H54 (cell line): ENCODE results near the gene TMC6.

Experiments
- DNase-seq: peaks from one replicate; pipeline ENCODE4 v3.0.0; 2011; ENCODE audit warnings: low spot score, mixed read lengths; ENCODE audit not compliant: insufficient read length
- FAIRE-seq: peaks from 3 replicates; lab custom pipeline; 2011; peaks lifted over from hg19 to GRCh38; lab: Jason Lieb, UNC
- POLR2A ChIP-seq: IDR thresholded peaks from 2 replicates; pipeline ENCODE4 v1.6.1; 2011; ENCODE audit warnings: low read depth, mild to moderate bottlenecking, low read length

Gene TMC6

DNA sequence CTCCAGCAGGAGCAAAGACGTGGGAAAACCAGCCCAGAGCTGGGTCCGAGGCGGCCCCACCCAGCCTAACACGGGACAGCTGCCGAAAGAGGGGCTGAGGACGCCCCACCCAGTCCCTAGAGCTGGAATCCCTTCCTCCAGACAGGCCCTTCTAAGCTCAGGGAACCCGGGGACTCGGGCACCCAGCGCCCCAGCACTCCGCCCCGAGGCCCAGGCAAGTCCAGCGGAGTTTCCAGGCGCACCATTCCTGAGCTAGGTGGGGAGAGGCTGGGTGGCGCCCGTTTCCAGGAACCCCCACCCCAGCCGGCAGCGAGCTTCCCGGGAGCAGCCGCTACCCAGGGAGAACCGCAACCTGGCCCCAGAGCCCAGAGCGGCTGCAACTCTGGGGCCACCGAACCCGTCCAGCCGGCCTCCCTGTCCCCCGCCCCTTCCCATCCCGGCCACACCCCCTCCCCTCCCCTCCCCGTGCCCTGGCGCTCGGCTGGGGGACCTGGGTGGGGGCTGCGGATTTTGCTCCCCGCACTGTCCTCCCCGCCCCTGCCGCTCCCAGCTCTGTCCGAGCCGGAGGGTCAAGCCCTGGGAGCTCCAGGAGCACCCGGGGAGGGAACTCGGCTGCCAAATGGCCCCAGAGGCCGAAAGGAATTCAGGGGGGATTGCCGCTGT is 536 bp downstream of the TMC6 start:
- no peak for FAIRE-seq
- no peak for DNase-seq
- TF ChIP-seq POLR2A = no peak

DNA sequence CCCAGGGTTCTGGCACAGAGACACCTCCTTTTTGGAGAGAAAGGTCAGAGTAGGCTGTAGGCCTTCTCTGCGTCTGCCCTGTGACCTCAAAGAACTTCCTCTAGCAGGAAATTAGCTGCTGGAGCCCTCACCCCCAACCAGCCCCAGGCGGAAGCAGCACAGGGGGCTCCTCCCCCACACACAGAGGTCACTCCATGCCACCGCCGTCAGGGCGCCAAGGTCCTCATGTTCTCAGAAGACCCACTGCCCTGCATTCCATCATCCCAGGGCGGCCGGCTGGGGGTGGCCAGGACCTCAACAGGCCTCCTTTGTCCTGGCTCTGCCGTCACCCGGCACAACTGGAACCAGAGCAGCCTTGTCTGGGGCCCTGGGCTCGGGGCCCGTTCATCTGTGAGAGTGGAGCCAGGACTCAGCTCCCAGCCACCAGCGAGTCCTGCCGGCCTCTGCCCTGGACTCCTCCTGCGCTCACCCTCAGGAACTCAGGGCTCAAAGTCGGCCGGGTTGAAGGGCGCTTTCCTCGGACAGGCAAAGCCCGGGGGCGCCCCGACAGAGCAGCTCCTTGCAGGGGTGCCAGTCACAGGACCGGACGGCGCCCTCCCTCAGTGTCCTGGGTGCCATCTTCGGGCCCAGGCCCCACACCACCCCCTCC is 1.2 kb downstream of the TMC6 start:
- FAIRE-seq = no peak
- DNase-seq = no peak
- TF ChIP-seq POLR2A = no peak

DNA sequence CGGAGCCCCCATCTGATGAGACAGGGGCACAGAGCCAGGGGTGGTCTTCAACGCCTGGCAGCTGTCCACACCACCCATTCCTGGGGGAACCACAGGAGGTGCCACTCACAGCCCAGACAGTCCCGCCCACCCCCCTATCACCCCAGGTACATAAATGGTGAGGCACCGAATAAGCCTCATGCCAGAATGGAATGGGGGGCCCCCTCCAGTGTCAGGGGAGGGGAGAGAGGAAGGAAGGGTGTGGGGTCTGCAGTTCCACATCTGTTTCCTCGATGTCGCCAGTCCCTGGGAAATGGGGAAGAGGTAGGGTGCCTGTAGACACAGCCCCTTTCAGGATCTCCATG is 1.7 kb downstream of the TMC6 start:
- DNase-seq (no peak), FAIRE-seq (no peak)
- no peak for TF ChIP-seq POLR2A

DNA sequence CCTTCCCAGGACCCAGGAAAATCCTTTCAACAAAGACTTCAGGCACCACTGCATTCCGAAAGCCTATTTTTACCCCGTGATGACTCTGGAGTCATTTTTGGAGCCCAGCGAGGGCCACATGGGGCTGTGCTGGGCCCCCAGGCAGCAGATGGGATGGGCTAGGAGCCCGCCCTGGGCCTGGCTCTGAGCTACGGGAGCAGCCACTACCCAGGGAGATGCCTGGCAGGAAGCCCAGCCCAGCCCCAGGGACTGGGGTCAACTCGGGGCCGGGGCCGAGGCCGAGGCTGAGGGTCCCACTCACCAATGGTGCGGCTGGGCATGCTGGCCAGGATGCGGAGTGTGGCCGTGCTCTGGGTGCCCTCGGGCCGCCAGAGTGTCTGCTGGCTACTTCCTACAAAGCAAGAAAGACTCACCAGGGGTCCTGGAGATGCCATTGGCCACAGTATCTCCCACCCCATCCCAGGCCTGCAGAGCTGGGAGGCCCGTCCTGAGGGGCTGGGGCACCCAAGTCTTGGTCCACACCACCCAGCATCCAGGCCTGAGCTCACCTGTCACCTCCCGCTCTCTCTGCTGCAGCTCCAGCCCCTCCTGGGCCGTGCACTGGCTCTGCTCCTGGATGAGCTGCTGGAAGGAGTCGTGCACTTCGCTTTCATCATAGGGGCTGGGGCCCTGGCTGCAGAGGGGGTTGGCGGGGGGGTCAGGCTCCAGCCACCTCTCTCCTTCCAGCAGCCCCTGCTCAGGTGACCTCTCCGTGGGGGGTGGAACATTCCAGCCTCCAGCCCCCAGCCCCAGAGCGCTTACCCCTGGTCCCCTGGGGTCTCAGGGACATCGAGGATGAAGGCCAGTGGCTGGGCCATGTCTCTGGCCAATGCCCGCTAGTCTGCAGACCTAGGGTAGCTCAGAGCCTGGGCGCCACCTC is 2.3 kb downstream of the TMC6 start:
- DNase-seq (no peak), FAIRE-seq (no peak)
- no peak for TF ChIP-seq POLR2A

DNA sequence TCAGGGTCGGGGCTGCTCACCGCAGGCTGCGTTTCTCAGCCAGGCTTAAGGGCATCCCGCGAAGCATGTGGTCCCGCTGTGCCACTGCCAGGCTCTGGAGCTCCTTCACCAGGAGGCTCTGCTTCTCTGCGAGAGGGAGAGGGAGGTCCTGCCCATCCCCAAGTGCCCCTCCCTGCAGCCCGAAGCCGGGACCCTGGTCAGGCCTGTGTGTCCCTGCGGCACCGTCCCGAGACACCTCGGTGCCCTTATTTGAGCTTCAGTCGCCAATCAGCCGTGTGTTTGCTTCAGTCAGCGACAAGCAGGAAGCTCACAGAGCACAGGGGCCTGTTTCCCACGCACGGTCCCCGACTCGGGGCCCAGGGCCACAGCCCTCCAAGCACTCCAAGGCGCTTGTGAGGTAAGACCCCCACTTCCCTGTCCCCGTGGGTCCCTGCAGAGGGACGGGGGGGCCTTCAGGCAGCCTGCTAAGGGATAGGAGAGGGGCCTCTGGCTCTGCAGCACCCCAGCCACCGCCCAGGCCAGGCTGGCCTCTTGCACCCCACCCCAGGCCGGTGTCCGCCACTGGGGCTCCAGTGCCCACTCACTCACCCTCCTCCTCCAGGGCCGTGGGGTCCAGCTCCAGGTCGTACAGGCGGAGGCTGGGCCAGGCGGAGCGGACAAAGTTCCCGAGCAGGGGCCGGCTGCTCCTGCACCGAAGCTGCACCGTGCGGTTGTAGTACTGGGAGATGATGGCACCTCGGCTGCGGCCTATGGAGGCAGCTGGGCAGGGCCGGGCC is 3.2 kb downstream of the TMC6 start:
- FAIRE-seq = no peak
- TF ChIP-seq POLR2A = no peak

GRCh38 chr17:78124836-78125137 is 3.8 kb downstream of the TMC6 start:
- DNase-seq = no peak
- no peak for TF ChIP-seq POLR2A
- no peak for FAIRE-seq

More for the DNA sequence above, 3.2 kb downstream of the TMC6 start:
- no peak for DNase-seq

DNA sequence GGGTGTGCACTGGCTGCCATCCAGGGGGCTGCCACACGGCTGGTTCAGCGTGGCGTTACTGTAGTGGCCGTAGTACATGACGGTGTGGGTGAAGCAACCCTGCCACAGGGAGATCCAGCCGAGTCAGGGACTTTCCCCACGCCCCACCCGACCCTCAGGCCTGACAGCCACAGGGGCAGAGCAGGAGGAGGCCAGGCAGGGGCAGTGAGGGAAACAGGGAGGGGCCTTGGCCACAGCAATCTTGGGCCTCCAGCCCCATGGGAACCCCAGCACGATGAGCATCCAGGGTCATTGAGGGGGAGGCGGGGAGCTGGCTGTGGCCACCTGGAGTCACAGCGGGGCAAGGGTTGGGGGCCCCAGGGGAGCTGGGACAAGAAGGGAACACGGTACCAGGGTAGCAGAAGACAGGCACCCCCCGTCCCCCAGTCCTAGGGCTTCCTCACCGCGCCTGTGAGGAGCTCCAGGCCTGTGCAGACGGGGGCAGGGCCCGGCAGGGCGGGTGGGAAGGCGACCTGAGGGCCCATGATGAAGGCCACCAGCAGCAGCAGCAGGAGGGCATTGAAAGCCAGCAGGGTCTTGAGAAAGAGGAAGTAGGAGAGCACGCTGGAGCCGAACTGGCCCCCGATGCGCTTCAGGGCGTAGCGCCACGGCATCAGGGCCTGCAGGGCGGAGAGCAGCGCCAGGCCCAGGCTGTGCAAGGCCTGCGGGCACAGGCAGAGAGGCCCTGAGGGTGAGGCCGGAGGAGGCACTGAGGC is 4.3 kb downstream of the TMC6 start:
- TF ChIP-seq POLR2A = no peak
- FAIRE-seq = no peak
- DNase-seq = no peak

- DNase-seq = no peak
- TF ChIP-seq POLR2A = no peak
- no peak for FAIRE-seq
Observed at GRCh38 chr17:78123258-78123929, 5.2 kb downstream of the TMC6 start.

DNA sequence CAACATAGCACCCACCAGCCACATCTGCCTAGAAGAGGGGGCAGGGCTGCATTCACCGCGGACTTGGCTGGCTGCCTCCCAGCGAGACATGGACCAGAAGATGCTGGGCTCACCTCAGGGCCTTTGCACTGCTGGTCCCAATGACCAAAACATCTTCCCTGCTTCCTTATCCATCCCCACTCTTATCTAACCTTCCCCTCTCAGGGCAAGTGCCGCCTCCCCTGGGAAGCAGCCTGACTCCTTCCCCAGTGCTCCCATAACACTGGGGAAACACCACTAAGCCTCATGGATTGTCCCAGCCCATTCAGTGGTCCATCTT is 5.7 kb downstream of the TMC6 start:
- no peak for FAIRE-seq
- no peak for DNase-seq
- TF ChIP-seq POLR2A = no peak

DNA sequence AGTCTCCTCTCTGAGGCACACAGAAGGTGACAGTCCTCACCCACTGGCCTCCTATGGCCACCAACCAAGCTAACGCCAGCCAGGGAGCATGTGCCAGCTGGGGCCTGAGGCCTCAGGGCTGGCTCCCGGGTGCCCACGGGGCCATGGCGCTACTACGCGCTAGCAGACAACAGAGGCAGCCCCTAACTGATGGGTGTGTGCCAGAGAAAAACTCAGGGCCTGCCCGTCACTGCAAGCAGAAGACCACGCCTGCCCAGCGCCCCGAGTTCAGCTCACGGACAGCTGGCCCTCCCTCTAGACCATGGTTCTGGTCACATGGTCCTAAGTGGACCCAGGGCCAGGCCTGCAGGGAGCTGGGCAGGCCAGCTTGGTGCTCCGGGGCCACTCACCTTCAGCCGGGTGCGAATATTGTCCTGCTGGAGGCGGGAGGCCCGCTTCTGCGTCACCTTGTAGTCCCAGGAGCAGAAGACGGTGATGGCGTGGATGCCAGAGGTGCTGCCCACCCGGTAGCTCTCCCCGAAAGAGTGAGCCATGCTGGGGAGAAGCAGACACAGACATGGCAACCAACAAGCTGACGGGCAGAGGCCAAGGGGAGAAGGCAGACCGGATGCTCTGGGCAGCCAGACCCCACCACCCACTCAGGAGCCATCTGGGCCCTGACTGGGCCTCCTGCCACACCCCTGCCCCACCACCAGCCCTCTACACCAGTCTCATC is 6.2 kb downstream of the TMC6 start:
- no peak for DNase-seq
- no peak for TF ChIP-seq POLR2A
- FAIRE-seq = no peak

- FAIRE-seq = no peak
- TF ChIP-seq POLR2A = no peak
- DNase-seq = no peak
Observed at GRCh38 chr17:78121801-78122215, 6.7 kb downstream of the TMC6 start.
